Cardiac fibroblast (primary cell): Measurements from ENCODE around the gene MEGF10.

Source experiments
- DNase-seq, 2 donors: peaks; one replicate each; pipeline versions ENCODE4 v3.0.0 to v3.0.0-alpha.2; 2010; ENCODE audit warnings: low read depth in 2 of 2
- H3K4me3 ChIP-seq, 2 donors: replicated peaks in 1 of 2; 1 replicate in 1 of 2; 2 replicates in 1 of 2; pipeline ENCODE4 v1.5.1; 2011; ENCODE audit warnings: low read depth in 2 of 2, low read length in 2 of 2, mild to moderate bottlenecking in 2 of 2, moderate library complexity in 1 of 2
- TF ChIP-seq, protein P1 (sequence below): IDR thresholded peaks from one replicate; pipeline ENCODE4 v1.5.1; 2011; ENCODE audit warnings: low read depth, mild to moderate bottlenecking, low read length, inconsistent platforms

MEGF10 gene

DNA sequence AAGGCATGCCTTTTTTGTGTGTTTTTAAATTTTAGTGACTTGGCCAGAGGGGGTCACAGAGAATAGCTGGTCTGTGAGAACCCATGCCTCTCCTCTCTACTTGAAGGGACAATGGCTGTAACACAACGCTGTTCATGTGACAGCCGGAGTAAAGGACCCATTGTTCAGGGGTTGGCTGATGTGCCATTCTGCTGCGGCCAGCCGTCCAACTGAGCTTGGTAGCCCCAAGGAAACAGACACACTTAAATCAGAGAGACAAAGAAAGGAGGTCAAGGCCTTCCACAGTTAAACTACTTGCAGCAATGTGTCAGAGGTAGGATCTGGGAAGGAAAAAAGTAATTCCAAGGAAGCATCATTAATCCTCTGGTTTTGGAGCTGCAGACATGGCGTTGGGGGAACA is 8.1 kb downstream of the MEGF10 start:
- H3K4me3 ChIP-seq = no peak overlapping the region
- DNase-seq = no peak
- TF ChIP-seq, protein P1, sequence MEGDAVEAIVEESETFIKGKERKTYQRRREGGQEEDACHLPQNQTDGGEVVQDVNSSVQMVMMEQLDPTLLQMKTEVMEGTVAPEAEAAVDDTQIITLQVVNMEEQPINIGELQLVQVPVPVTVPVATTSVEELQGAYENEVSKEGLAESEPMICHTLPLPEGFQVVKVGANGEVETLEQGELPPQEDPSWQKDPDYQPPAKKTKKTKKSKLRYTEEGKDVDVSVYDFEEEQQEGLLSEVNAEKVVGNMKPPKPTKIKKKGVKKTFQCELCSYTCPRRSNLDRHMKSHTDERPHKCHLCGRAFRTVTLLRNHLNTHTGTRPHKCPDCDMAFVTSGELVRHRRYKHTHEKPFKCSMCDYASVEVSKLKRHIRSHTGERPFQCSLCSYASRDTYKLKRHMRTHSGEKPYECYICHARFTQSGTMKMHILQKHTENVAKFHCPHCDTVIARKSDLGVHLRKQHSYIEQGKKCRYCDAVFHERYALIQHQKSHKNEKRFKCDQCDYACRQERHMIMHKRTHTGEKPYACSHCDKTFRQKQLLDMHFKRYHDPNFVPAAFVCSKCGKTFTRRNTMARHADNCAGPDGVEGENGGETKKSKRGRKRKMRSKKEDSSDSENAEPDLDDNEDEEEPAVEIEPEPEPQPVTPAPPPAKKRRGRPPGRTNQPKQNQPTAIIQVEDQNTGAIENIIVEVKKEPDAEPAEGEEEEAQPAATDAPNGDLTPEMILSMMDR = no peak

DNA sequence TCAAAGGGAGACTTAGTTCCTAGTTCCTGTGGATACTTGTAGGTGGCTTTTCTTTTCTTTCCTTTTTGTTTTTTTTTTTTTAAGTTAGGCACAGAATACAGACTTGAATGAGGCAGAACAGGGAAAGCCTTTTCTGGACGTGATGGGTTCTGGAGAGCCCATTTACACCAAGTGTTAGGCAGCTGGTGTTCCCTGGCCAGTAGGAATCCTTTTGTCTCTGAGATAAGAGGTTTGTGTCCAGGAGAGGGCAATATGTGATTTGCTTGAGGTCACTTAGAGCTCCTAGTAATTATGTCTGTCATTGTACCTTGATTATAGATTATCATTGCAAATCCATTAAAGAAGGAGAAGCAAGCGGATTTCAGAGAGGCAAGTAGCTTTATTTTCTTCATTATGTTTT is 9.1 kb downstream of the MEGF10 start:
- TF ChIP-seq, protein P1 = no peak
- peak in 1 of 2 donors; percentile 12 for DNase-seq
- H3K4me3 ChIP-seq = no peak overlapping the region

DNA sequence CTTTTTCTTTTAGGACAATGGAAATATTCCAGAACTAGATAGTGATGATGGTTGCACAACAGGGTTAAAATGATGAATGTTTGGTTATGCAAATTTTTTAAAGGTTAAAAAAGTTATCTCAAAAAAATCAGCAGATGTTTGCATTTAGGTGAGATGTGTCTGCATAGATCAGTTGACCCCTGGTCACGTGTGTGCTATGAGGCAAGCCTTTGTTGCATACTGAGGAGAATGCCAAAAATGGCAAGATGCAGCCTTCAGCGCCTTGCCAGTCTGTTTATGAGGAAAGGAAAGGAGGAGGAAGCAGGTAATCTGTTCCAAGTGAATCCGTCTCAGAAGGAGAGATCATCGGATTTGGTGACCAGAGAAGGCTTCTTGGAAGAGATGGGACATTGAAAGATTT is 11.9 kb downstream of the MEGF10 start:
- no peak for DNase-seq
- TF ChIP-seq, protein P1 = no peak
- no peak overlapping the region for H3K4me3 ChIP-seq

DNA sequence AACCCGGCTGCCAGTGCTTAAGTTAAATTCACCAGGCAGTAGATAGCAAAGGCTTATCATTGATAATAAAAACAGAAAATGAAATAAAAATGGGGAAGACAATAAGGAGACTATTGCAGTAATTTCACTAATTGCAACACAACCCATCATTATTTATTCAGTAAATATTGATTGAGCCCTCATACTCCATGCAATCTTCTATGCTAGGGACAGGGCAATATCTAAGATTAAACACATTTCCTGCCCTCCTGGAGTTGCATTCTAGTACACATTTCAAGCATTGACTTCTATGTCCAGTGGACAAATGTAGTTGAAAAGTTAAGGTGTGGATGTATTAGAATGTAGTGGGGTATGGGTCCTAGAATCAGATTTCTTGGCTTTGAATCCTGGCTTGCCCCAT is 12.8 kb downstream of the MEGF10 start:
- TF ChIP-seq, protein P1 = no peak
- no peak for DNase-seq
- H3K4me3 ChIP-seq = no peak overlapping the region

DNA sequence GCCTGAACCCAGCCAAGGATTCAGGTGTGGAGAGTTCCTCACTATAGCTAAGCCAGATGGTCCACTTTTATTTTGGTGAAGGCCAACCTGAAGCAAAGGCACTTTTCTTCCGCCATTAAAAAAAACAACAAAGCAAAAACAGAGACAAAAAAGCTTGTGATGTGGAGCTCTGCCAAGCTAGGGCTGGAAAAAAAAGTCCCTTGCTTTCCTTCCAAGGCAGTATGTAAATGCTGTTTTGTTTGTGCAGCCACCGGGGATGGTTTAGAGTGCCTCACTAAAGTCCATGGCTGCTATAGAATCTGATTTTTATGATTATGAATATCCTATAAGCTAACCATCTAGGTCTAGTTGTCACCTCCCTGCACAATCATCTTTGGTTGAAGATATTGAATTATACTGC is 14.9 kb downstream of the MEGF10 start:
- no peak overlapping the region for H3K4me3 ChIP-seq
- DNase-seq = no peak
- TF ChIP-seq, protein P1 = no peak

DNA sequence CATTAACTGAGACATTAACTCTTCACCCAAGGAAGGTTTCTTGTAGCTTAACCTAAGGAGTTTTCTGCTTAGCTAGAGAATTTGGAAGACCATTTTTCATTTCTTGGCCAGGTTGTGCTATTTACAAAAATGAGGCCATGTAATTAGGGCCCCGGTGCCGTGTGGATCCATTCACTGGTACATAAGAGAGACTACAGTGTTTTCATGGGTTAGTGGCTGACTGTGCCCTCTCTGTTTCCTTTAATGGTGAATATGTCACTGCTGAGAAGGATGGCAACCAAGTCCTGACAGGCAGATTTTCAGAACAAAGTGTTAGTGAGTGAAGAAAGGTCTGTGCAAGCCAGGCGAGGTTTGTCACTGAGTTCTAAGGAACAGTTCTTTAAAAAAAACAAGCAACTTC is 15.4 kb downstream of the MEGF10 start:
- TF ChIP-seq, protein P1 = no peak
- H3K4me3 ChIP-seq = no peak overlapping the region
- DNase-seq = no peak

DNA sequence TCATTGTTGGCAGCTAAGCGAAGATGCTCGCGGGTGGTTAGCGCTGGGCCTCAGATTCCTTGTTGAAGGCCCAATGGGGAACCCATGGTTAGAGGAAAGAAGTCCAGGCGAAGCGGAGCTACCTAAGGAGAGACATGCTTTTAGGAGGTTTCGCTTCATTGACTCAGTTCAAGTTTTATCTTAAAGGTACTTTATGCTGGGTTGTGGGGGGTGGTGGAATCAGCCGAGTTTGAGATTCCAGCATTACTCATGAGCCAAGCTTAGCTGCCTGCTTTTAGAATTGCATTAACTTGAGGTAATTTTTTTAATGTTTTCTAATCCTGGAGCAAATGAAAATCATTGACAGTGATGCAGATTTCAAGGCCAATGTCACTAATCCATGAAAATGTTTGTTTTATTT is 16.1 kb downstream of the MEGF10 start:
- H3K4me3 ChIP-seq = no peak overlapping the region
- TF ChIP-seq, protein P1 = no peak
- DNase-seq = no peak
